ENCODE results near the gene SENP2.

DNA sequence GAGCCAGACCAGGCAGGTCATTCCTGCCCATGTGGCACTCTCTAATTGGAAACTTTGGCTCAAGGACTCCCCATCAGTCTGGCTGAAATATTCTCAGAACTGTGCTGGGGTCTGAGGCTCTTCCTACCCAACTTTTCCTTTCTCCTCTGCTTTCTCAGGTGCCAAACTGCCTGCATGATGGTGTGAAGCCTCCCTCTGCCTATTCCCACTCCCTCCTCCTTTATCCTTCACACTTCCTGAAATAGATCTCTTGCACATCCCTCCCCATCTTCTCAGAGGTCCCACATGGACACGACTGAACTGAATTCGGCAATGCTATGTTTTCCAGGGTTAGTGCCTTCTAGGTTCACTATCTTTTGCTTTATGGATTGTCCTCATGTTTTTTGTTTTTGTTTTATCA lies 46.2 kb upstream of the SENP2 start:
- TF ChIP-seq, protein P1, sequence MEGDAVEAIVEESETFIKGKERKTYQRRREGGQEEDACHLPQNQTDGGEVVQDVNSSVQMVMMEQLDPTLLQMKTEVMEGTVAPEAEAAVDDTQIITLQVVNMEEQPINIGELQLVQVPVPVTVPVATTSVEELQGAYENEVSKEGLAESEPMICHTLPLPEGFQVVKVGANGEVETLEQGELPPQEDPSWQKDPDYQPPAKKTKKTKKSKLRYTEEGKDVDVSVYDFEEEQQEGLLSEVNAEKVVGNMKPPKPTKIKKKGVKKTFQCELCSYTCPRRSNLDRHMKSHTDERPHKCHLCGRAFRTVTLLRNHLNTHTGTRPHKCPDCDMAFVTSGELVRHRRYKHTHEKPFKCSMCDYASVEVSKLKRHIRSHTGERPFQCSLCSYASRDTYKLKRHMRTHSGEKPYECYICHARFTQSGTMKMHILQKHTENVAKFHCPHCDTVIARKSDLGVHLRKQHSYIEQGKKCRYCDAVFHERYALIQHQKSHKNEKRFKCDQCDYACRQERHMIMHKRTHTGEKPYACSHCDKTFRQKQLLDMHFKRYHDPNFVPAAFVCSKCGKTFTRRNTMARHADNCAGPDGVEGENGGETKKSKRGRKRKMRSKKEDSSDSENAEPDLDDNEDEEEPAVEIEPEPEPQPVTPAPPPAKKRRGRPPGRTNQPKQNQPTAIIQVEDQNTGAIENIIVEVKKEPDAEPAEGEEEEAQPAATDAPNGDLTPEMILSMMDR (IDR thresholded peaks at IDR 0.05; ENCODE audit: low read depth, low read length, missing input control) = no peak
- TF ChIP-seq GABPA (IDR thresholded peaks at IDR 0.05 in 1 of 2, conservative IDR thresholded peaks at IDR 0.05 in 1 of 2) (no peak), FOXA2 (IDR thresholded peaks at IDR 0.05) (no peak), EGR1 (IDR thresholded peaks at IDR 0.05; ENCODE audit: low read depth in 2 of 2) (no peak), SP1 (IDR thresholded peaks at IDR 0.05) (no peak), JUND (IDR thresholded peaks at IDR 0.05) (no peak)
- TF ChIP-seq, protein P2, sequence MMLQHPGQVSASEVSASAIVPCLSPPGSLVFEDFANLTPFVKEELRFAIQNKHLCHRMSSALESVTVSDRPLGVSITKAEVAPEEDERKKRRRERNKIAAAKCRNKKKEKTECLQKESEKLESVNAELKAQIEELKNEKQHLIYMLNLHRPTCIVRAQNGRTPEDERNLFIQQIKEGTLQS (IDR thresholded peaks at IDR 0.05) = no peak
- TF ChIP-seq, protein P3, sequence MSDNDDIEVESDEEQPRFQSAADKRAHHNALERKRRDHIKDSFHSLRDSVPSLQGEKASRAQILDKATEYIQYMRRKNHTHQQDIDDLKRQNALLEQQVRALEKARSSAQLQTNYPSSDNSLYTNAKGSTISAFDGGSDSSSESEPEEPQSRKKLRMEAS (IDR thresholded peaks at IDR 0.05) = no peak
- TF ChIP-seq, protein P4, sequence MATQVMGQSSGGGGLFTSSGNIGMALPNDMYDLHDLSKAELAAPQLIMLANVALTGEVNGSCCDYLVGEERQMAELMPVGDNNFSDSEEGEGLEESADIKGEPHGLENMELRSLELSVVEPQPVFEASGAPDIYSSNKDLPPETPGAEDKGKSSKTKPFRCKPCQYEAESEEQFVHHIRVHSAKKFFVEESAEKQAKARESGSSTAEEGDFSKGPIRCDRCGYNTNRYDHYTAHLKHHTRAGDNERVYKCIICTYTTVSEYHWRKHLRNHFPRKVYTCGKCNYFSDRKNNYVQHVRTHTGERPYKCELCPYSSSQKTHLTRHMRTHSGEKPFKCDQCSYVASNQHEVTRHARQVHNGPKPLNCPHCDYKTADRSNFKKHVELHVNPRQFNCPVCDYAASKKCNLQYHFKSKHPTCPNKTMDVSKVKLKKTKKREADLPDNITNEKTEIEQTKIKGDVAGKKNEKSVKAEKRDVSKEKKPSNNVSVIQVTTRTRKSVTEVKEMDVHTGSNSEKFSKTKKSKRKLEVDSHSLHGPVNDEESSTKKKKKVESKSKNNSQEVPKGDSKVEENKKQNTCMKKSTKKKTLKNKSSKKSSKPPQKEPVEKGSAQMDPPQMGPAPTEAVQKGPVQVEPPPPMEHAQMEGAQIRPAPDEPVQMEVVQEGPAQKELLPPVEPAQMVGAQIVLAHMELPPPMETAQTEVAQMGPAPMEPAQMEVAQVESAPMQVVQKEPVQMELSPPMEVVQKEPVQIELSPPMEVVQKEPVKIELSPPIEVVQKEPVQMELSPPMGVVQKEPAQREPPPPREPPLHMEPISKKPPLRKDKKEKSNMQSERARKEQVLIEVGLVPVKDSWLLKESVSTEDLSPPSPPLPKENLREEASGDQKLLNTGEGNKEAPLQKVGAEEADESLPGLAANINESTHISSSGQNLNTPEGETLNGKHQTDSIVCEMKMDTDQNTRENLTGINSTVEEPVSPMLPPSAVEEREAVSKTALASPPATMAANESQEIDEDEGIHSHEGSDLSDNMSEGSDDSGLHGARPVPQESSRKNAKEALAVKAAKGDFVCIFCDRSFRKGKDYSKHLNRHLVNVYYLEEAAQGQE (IDR thresholded peaks at IDR 0.05) = no peak
